T-helper 1 cell treated with Interleukin-12 subunit alpha and Interleukin-12 subunit beta and Interleukin-4 antibody, amounts not matched to agents 30 ng/mL and 1 ng/mL, for 36 hours (primary cell): ENCODE data around the gene SEPTIN11. TPM values are rescaled to one million over a fixed set of nuclear protein-coding genes. Genes with fewer than 3 reads are reported as not detected.
"Not testable (repeated sequence)": the region's sequence is repeated elsewhere in the genome, so short reads cannot be mapped to it uniquely, and the experiment has no call there.

ENCODE experiments used
- intact Hi-C: fragments of 100-400 bp; cut with micrococcal nuclease; formaldehyde crosslinking; loops from one replicate; pipeline ENCODE4 v1.15.1; 2024
- total RNA-seq: library from RNA; stranded (reverse); gene quantifications from 2 replicates; pipeline ENCODE4 v1.2.3, GENCODE V29; 2022

SEPTIN11 gene
- total RNA-seq, 1 donor from 2014 or later: 17.3 TPM

DNA sequence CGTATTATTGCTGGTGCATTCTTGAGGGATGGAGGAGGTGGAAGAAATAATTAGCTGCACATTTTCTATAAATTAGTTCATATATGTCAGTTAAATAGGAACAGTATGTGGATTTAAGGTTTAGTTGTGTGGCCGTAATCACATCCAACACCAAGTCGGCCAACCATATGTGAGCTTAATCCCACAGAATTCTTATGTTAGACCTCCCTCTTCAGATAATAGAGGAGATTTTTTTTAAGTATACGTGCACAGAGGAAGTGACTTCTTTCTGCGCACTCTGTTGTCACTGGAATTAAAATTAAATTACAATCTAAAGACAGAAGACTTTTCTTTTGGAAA is 2.1 kb downstream of the SEPTIN11 start:
- intact Hi-C loops: loop anchor here (2.0 kb wide), 3 partner anchors 33 to 205 kb away; partner anchors contain the start of gene CCNG2

- intact Hi-C loops: no loop called here
Measured at GRCh38 chr4:76952071-76952470, 2.5 kb downstream of the SEPTIN11 start.

DNA sequence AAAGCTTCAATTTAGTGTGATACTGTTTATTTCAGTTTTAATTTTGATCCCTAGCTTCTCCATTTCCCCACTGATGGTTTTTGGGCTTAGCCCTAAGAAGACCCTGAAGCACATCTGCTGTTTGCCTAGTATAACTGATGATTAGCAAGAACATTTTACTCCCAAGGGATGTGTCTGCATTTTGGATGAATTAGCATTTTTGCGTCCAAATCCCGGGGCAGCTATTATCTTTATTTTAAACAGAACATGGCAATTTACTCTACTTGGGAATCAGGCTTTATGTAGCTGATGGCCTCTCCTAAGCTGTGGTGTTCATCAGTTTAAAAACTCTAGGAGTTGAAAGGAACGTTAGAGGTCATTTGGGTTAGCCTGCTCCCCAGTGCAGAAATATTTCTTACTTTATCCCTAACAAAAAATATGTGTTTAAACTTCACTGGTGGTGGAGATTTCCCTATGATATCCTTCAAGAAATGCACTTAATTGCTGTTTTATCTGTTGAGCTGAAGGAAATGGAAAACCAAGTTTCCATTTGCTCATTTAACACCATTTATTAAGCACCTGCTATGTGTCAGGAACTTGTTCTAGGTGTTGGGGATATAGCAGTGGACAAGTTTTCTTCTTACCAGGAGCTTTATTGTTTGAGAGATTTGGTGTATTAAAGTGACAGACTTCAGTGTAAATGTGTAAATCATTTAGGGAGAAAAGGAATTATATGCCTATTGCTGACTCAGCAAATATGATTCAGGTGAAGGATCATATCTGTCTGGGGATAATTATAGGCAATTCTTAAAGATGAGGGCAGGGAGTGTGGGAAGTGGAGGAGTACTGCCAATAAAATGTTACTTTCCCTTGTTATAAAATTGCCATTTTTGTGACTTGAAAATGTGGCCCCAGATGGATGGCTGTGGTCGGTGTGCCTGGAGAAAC is 3.4 kb downstream of the SEPTIN11 start:
- intact Hi-C loops: no loop called here

- intact Hi-C loops: no loop called here
Measured at GRCh38 chr4:76953956-76954355, 4.4 kb downstream of the SEPTIN11 start.

GRCh38 chr4:76954489-76954888 is 4.9 kb downstream of the SEPTIN11 start:
- intact Hi-C loops: no loop called here

- intact Hi-C loops: no loop called here
Measured at GRCh38 chr4:76955182-76955581, 5.6 kb downstream of the SEPTIN11 start.

GRCh38 chr4:76957004-76957738 is 7.6 kb downstream of the SEPTIN11 start:
- intact Hi-C loops: no loop called here

DNA sequence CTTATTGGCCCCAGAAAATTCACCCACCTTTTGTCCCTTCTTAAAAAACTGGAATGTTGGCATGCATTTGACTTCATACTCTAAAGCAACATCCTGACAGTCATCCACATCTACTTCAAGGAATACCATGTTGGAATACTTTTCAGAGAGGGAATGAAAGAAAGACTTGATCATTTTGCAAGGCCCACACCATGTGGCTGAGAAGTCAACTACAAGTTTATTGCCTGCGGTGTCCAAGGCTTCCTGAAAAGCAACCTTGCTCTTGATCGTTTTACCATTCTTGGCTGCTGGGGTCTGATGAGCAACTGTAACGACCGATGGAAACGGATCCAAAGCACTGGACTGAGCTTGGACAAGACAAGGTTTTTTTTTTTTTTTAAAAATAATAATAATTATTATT is 9.3 kb downstream of the SEPTIN11 start:
- intact Hi-C loops: no loop called here

DNA sequence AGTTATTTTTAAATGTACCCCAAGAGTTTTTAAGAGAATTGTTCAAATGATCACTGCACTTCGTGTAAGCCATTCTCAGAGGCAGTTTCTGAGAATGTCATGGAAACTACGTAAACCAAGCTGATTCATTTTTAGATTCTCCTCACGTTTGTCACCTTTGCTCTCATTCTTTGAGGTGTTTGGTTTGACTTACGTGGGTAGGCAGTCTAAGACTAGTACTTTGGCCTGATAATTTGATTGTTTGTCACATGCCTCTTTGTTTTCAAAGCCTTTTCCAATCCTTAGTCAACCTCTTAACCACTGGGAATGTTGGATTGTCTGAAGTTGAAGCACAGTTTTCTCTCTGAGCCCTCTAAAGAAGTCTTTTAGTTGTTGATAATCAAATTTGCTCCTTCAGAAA is 10.5 kb downstream of the SEPTIN11 start:
- intact Hi-C loops: loop anchor here (1.0 kb wide), 3 partner anchors 11 to 66 kb away; partner anchors contain the start of gene SEPTIN11

DNA sequence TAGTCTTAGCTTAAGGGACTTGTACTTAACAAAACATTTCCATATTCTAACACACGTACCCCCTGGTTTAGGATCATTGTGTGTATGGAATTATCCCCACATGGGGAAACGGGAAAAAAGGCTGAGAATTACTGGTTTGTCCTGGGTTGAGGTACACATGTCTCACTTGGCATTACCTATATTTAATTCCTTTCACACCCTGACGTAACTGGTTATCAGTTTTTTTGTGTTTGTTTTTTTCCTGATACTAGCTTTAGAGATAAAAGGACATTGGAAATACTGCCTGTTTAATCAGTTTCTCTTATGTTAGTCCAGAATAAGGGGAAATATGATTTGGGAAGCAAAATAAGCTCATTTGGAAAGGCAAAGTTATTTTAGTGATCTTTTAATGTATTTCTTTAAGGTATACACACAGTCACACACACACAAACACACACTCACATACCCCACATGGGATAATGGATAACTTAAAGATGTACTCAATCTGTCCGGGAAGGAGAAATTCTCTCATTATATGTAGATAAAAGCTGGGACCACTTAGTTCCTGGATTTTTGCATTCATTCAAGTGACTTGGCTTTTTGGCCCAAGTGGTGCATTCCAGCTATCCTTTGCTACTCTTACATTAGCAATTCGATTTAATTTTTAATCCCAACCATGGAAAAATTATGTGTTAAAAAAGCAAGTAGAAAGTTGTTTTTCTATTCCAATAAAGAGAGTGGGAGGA is 13.0 kb downstream of the SEPTIN11 start:
- intact Hi-C loops: no loop called here

GRCh38 chr4:76963131-76963750 is 13.7 kb downstream of the SEPTIN11 start:
- intact Hi-C loops: no loop called here

DNA sequence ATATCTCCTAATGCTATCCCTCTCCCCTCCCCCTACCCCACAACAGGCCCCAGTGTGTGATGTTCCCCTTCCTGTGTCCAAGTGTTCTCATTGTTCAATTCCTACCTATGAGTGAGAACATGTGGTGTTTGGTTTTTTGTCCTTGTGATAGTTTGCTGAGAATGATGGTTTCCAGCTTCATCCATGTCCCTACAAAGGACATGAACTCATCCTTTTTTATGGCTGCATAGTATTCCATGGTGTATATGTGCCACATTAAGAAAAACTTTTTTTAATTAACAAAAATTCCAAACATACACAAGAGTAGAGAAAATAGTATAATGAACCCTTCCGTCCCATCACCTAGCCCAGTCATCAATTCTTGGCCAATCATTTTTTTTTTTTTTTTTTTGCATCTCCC is 14.4 kb downstream of the SEPTIN11 start:
- intact Hi-C loops: not testable (repeated sequence)

- intact Hi-C loops: no loop called here
Measured at GRCh38 chr4:76964769-76965168, 15.2 kb downstream of the SEPTIN11 start.

GRCh38 chr4:76965866-76966579 is 16.5 kb downstream of the SEPTIN11 start:
- intact Hi-C loops: no loop called here

DNA sequence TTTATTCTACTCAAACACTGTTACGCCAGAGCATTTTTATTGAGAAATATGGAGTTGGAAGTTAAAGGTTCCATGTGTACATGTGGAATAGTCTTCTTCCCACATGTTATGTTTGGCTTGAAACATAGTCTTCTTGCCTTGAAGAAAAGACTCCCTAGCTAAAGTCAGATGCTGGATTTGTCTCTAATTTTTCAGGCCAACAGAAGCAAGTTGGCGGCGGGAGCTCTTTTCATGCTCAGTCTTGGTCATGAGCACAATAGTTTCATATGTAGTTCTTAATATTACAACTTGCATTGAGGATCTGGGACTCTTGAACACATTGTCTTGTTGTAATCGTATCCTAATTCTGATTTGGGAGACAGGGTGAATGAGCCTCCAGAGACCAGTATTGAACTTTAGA is 19.4 kb downstream of the SEPTIN11 start:
- intact Hi-C loops: no loop called here

GRCh38 chr4:76969495-76969894 is 19.9 kb downstream of the SEPTIN11 start:
- intact Hi-C loops: no loop called here

- intact Hi-C loops: no loop called here
Measured at GRCh38 chr4:76969941-76970529, 20.5 kb downstream of the SEPTIN11 start.

- intact Hi-C loops: no loop called here
Measured at GRCh38 chr4:76972306-76972705, 22.8 kb downstream of the SEPTIN11 start.

DNA sequence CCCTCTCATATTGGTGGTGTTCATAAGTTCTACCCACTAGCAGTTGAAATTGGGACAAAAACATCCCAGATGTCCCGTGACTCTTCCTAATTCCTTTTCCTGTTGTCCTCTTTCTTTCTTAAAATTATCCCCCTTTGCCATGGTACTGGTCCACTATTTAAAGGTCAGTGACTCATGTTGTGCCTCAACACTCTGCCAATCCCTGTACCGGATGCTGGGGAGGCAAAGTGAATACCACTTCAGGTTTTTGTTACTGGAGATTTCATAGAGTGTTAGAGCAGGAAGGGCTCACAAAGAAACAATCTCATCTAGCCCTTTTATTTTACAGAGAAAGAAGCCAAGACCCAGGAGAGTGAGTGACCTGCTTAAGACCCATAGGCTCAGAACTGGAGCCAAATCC is 24.6 kb downstream of the SEPTIN11 start:
- intact Hi-C loops: no loop called here

GRCh38 chr4:76977113-76977512 is 27.6 kb downstream of the SEPTIN11 start:
- intact Hi-C loops: no loop called here
